NCI-H460 (cell line): ENCODE data around the gene ATF6B. TPM values are rescaled to one million over a fixed set of nuclear protein-coding genes. Genes with fewer than 3 reads are reported as not detected.
"Not testable (repeated sequence)": the region's sequence is repeated elsewhere in the genome, so short reads cannot be mapped to it uniquely, and the experiment has no call there.

Experiments used
- DNase-seq: peaks from one replicate; pipeline ENCODE4 v3.0.0-alpha.2; 2016; ENCODE audit warnings: low read depth; ENCODE audit errors: extremely low read depth
- total RNA-seq: library from RNA; depleted of rRNA; stranded (reverse); fragments of >200 nt; shearing (Covaris generic); gene quantifications from 2 replicates; pipeline ENCODE4 v1.2.3, GENCODE V29; 2014

The ATF6B gene
- total RNA-seq, 1 experiment from 2014 or later = 20.7 TPM

DNA sequence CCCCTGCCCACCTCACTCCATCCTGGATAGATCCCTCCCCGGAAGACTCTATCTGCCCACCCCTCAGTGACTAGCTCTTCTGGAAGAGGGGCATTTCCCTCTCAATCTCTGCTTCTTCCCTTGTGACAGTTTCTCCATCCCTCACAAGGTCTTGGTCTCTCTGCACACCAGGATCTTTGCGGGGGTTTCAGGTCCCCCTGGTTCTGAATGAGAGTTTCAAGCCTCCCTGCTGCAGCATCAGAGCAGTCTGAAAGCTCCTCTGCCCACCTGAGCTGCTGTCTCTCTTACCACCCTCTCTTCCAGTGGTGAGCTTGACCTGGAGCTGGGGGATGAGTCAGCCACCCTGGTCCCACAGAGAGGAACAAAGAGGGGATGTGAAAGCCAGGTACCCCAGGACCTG is 43.3 kb downstream of the ATF6B start:
- DNase-seq = no peak

DNA sequence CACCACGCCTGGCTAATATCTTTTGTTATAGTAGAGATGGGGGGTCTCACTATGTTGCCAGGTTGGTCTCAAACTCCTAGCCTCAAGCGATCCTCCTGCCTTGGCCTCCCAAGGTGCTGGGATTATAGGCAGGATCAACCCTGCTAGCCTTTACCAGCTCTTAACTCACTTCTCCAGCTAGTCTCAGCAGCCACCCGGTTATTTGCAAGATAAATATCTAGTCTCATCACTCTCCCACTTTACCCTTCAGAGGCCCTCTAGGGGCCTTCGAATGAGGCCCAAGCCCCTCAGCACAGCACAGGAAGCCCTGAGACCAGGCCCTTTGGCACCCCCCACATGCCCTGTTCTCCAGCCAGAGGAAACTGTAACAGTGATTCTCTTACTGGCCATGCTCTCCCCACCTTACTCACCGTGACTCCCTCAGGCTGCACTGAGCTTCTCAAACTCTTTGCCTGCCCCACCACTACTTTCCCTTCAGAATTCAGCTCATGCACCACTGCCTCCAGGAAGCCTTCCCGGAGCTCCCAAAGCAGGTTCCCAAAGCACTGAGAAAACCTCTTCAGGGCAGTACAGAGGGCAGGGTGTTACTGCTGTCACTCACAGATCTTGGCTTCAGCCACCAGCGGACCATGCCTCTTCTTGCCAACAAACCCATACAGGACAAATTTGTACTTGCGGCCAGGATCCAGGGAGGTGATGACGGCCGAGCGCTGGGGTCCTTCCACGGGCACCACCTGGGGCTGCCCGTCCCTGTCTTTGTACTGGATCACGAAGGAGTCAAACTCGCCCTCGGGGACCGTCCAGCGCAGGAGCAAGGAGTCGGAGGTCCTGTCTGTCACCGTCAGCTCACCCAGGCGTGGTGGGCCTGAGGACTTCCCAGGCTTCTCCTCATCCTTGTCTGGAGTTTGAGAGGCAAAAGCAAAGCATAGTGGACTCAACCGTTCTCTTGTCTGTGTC is 44.0 kb downstream of the ATF6B start:
- no peak for DNase-seq

DNA sequence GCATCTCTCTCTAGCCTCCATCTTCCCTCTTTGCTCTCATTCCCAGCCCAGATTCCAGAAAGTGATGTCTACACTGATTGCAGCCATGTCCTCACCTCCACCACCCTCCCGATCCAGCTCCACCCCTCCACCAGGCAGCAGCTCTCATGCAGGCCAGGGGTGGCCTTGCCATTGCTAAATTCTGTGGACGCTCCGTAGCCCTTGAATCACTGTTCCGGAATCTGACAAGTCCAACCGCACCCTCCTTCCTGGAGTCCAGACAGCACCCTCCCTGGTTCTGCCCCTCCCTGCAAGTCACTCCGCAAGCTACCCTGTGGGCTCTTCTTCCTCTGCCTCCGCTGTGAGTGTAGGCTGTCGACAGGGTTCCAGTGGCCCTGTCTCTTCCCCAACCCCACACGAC is 45.1 kb downstream of the ATF6B start:
- peak; percentile 94 for DNase-seq

DNA sequence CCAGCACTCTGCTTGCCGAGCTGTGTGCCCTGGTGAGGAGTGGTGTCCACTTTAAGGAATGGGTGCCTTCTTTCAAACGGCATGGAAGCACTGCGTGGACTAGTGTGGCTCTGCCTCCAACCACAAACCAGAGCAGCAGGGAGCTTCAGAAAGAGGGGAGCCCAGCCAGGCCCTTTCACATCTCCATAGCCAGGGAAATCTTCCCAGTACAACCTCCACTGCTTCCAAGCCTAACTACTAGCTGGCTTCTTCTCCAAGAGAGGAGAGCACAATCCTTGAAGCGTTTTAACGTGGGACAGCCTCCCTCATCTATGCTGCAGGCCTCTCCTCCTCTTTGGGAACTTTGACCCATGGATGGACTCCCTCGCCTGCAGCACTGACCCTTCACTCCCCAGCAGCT is 45.6 kb downstream of the ATF6B start:
- no peak for DNase-seq

DNA sequence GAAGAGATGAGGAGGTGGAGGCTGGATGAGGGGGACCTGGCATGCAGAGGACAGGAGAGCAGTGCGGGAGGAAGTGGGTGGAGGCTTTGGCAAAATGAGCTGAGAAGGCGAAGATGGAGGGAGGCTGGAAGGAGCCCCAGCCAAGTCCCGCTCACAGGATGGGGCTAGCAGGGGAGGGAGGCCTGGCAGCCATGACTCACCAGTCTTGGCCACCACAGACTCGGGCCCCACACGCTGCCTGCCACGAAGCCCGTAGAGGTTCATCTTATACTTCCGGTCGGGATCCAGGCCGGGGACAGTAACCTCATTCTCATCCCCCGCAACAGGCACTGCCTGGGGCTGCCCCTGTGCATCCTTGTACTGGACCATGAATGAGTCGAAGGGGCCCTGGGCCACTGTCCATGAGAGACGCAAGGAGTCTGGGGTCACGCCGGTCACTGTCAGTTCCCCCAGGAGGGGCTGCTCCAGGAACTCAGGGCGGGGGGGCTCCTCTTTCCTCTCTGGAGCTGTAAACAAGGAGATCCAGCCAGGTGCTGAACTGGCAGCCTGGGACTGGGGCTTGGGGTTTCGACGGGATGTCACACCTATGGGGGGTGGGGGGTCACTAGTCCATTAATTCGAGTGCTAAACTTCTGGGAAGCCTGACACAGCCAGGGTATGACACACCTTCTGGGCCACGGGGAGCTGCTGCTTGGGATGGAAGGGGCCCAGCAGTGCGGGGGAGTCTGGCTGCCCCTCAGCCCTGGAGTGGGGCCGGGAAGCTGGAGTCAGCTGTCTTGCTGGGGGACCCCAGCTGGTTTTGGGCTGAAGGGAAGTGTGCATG is 46.7 kb downstream of the ATF6B start:
- DNase-seq = no peak

DNA sequence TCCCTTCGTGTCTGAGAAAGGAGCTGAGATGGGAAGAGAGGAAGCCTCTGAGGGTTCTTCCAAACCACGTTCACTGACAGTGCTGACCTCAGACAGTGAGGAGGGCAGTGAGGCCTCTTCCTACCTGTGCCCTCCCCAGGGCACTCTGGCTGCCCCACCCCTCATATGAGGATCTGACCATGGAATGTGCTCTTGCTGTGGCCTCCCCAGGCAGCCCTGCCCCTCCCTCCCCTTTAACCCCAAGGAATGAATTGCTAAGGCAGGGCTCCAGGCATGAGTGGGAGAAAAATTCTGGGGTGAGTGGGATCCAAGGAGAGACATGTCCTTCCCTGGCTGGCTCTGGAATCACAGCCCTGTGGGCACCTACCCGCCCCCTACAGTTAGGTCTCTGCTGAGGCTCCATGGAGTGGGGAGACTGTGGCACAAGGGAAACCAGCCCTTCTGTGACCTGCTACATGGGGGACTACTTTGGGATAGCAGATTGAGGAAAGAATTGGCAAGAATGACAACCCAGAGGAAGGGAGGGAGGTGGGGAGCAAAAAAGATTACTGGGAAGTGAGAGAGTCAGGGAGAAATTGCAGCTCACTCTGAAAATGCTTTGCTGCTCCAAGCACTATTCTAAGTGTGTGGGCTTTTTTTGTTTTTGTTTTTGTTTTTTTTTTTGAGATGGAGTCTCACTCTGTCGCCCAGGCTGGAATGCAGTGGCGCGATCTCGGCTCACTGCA is 48.3 kb downstream of the ATF6B start:
- no peak for DNase-seq

DNA sequence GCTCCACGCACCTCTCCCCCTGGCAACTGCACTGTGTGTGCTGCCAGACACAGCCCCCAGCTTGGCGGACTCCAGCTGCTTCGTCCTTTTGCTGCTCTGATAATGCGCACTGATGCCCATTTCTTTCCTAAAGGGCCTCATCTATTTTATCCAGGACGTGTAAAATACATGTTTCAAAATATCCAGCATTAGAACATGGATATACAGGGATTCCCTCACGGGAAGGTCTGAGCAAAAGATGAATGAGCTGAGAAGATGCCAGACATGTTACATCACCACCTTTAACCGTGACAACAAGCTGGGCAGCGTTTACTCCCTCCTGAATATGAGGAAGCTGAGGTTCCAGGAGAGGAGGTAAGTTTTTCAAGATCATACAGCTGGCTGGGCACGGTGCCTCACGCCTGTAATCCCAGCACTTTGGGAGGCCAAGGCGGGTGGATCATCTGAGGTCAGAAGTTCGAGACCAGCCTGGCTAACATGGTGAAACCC is 51.7 kb downstream of the ATF6B start:
- DNase-seq = no peak

DNA sequence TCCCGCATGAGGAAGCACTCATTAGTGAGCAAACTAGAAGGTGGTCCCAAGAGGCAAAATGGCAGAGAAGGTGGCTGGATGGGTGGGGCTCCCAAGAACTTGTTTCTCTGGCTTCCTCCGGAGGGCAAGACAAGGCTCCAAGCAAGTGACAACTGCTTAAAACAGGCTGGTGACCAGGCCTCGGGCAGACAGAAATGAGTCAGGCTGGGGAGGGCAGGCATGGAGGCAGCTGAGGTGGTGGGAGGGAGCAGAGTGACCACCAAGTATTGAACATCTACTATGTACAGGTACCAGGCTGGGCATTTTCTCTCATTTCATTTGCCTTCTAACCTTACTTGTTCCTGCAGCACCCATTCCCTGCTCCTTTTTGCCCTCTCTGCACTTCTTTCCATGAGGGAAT is 52.3 kb downstream of the ATF6B start:
- no peak for DNase-seq

DNA sequence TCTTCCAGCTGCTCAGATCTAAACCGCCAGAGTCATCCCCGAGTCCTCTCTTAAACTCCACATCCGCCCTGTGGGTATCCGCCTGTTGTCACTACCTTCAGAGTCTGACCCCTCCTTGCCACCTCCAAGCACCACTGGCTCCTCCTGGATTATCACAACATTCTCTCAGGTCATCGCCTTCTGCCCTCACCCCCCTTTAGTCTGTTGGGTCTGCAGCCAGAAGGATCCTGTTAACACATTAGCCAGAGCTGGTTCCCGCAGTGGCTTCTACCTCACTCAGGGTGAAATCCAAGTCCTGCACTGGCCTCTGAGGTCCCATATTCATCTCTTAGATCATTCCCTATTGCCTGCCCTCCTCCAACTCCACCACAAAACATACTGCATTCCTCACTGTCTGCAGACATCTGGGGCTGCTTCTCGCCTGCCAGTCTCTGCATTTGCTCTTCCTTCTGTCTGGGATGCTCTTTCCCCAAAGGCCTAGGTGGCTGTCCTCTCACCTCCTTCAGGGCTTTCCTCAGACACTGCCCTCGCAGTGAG is 53.0 kb downstream of the ATF6B start:
- DNase-seq = no peak

DNA sequence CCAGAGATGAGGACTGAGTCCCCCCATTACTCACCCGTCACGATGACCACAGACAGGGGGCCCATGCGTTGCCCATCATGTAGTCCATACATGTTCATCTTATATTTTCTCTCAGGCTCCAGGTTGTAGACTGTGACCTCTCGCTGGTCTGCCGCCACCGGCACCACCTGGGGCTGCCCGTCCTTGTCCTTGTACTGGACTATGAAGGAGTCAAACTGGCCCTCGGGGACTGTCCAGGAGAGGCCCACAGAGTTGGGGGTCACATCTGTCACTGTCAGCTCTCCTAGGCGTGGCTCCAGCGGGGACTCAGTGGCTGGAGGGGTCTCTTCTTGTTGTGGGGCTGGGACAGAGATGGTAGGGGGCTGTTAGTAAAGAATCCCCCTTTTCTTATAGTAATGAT is 54.4 kb downstream of the ATF6B start:
- no peak for DNase-seq

DNA sequence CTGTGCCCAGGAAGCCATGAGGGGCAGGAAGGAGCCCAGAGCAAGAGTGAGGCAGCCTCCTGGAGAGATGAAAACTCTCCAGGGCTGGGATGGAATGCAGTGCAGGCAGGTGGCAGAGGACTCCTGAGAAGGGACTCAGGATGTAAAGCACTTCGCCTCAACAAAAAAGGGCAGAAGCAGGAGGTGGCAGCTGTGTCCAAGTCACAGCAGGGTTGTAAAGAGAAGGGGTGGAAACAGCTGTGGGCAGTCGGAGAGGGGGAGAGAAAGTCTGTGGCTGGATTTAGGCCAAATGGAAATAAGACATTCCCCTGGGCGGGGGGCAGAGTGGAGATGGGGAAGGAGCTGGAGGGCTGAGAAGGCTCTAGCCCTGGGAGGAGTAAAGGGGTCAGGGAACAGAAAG is 54.9 kb downstream of the ATF6B start:
- DNase-seq = no peak

DNA sequence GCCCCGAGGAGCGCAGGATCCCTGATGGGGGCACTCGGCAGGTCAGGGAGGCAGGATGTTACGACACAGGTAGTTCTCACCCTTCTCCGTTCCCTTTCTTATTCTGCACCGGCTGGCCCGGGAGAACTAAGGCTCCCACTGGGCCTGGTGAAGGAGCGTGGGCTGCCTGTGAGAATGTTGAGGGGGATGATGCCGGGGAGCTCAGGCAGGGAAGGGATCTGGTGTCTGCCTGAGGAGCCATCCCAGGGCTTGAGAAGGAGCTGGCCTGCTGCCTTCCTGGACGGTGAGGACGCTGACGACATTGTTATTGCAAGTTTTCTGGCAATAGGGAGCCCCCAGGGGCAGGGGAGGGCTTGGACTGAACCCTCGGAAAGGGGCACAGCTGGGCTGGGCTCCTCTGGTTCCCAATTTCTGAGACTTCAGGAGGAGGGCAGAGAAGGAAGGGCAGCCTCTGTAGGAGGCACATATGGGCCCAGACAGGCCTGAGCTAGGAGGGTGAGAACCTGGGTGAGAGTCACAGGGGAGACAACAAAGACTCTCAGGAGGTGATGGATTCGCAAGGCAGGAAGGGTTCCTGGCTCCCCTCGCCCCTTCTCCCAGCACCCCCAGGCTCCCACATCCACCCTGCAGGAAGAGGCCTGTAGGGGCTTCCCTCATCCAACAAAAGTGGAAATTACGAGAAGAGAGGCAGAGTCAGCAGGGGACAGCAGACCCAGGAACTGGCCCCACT is 57.1 kb downstream of the ATF6B start:
- DNase-seq = no peak

DNA sequence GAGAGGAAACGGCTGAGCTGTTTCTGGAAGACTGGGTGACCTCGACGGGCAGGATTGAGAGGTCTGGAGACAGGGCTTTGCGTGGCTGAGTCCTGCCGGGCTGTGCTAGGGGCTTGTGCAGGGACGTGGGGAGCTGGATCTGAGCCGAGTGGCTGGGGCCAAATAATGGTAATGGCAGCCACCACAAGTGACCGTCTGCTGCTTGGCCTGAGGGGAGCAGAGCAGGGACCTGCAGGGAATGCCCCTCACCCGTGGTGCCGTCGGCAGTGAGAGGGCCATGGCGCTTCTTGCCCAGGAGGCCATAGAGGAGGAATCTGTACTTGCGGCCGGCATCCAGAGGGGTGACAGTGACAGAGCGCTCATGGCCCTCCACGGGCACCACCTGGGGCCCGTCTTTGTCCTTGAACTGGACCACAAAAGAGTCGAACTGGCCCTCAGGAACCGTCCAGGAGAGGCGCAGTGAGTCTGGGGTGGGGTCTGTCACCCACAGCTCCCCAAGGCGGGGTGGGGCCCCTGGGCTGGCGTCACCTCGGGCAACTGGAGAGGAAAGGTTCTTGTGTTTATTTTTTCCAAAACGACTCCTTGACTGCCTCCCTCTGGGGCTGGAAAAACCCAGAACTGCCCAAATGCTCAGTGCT is 58.0 kb downstream of the ATF6B start:
- DNase-seq = no peak

DNA sequence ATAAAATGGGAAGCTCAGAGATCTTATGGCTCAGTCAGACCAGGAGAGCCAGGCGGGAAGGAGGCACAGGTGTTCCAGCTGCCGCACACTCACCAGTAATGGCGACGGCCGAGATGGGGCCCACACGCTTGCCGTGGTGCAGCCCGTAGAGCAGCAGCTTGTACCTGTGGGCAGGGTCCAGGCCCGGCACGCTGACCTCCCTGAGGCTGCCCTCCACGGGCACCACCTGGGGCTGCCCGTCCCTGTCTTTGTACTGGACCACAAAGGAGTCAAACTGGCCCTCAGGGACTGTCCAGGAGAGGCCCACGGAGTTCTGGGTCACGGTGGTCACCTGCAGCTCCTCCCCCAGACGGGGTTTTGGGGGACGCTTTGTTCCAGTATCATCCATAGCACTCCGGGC is 58.6 kb downstream of the ATF6B start:
- no peak for DNase-seq

DNA sequence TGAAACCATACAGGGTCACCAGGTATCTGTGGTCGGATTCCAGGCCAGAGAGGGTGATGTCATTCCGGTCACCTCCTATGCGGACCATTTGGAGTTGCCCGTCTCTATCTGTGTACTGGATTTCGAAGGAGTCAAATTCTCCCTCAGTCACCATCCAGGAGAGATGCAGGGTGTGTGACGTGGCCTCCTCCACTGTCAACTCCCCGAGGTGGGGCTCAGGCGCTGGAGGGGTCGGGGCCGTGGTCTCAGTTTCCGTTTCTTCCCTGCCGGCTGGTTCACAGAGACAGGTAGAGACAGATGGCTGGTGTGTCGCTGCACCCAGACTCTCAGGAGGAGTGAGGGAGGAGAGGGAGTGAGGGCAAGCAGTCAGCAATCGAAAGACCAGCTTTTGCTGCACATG is 59.2 kb downstream of the ATF6B start:
- no peak for DNase-seq

DNA sequence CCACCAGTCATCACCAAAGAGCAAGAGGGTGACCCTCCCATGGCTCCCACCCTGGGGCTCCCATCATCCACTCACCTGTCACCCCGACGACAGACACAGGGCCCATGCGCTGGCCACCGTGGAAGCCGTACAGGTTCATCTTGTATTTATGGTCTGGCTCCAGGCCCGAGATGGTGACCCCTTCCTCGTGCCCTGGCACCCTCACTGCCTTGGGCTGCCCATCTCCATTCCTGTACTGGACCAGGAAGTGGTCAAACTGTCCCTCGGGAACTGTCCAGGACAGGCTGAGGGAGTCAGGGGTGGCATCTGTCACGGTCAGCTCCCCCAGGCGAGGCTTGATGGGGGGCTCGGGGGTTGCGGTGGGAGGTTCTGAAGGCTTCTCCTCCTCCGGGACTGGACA is 59.7 kb downstream of the ATF6B start:
- not testable (repeated sequence) for DNase-seq

DNA sequence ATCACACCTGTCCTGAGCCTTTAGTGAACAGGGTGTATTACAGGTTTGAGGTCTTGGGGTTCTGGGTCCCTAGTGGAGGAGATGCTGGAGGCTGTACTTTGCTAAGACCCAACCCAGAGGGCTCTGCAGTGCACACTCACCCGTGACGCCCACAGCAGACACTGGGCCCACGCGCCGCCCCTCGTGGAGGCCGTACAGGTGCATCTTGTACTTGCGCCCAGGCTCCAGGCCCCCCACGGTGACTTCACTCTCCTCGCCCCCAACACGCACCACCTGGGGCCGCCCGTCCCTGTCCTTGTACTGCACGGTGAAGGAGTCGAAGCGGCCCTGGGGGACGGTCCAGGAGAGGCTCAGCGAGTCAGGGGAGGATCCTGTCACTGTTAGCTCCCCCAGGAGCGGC is 60.5 kb downstream of the ATF6B start:
- DNase-seq = not testable (repeated sequence)
